GM19351 (cell line): ENCODE results near the gene PRADC1.
"Not testable (repeated sequence)": the region's sequence is repeated elsewhere in the genome, so short reads cannot be mapped to it uniquely, and the experiment has no call there.

Experiments used
- ATAC-seq: cut with Tn5 transposase; IDR thresholded peaks from one replicate; pipeline ENCODE4 v1.9.1; 2021; ENCODE audit warnings: mild to moderate bottlenecking, moderate library complexity; ENCODE audit not compliant: unreplicated experiment

PRADC1 gene

DNA sequence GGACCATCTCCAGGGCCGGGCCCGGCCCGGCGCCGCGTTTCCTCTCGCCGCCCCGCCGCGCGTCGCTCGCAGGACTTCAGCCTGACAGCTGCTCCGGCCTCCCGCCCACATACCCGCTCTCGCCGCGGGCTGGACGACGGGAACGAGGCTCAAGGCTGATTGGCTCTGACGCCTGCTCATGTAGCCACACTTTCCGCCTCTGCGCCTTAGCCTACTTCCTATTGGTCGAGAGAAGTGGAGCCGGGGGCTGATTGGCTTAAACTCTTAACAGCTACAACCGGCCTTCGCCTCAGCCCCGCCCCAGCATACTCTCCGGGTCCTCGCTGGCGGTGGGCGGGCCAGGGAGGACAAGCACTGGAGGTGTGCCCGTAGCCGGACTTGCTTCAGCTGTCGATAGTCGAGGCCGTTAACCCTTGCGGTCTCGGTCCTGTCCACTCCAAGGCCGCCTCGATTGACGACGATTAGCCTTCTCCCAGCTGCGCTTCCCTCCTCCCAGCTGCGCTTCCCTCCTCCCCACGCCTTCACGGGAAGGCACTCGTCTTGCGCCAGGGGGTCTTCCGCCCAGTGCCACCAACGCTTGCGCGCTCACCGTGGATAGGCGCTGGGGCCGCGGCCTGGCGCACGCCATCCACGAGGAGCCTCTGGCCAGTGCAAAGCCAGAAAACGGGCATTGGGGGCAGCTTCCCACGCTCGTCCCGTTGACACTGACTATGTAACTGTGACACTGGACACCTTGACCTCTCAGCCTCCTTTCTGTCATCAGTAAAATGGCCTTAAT, at the start of gene PRADC1:
Gene PRADC1 (minus strand): TSS at position 86 of the 778 bp plus-strand sequence. CDS start 79 bp downstream, at position 7.
- peak; percentile 88 for ATAC-seq

GRCh38 chr2:73281244-73281643, 48.2 kb upstream of the PRADC1 start:
- no peak for ATAC-seq

DNA sequence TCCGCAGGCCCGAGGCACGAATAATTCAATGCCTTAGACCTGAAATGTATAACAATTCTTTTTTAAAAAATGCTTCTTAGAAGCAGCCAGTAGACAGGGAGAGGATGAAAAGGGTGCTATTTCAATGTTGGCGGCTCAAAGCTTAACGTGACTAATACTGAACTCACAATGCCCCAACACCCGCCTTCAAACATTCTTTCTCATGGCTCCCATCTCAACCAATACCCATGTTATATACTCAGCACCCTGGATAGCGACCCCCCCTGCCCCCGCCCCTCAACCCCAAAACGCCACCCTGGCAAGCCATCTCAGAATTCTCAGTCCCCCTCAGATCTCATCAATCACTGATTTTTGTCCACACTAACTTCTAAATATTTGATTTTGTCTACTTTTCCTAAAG, 46.8 kb upstream of the PRADC1 start:
- ATAC-seq = no peak

DNA sequence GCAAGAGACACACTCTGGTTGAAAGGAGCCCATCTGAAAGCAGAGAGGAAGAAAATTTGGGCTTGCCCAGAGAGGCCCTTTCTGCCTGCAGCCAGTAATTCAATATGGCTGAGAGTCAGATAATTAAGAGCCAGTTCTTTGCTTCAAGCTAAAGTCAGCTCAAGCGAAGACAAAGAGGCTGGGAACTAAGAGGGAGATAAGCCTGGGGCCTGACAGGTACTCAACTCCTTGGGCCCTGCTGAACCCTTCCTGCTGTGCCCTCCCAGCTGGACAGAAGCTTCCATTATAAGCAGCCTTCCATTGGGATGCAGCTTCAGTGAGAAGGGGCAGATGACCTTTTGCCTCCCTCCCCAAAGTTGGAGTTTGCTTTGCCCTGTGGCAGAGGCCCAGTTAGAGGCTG, 39.2 kb upstream of the PRADC1 start:
- ATAC-seq = no peak

DNA sequence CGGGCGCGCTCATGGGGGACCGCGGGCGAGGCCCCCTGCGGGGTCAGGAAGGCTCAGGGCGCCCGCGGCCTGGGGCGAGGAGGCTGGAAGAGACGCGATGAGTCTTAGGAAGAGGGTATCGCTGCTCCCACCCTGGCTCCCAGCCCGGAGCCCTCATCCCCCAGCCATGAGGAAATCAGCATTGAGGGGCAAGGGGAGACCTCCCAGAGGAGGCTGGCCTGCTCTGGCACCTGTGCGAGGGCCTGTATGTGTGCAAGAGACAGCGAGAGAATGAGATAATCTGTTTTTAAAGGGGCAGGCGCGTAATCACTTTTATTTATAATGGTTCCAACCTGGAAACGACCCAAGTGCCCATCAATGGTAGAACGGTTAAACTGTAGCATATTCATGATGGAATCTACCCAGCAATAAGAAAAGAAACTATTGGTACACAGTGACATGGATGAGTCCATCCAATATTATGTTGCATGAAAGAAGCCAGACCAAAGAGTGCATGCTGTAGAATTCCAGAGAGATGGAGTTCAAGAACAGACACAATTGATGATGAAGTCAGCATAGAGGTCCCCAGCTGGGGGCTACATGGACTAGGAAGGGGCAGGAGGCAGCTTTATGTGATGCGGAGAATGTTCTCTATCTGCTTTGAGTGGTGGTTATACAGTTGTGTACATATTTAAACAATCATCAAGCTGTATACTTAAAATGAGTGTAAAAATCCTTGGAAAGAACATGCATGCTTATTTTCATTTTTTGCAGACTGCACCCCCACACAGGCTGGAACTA, 36.8 kb upstream of the PRADC1 start:
- ATAC-seq = peak; percentile 29

DNA sequence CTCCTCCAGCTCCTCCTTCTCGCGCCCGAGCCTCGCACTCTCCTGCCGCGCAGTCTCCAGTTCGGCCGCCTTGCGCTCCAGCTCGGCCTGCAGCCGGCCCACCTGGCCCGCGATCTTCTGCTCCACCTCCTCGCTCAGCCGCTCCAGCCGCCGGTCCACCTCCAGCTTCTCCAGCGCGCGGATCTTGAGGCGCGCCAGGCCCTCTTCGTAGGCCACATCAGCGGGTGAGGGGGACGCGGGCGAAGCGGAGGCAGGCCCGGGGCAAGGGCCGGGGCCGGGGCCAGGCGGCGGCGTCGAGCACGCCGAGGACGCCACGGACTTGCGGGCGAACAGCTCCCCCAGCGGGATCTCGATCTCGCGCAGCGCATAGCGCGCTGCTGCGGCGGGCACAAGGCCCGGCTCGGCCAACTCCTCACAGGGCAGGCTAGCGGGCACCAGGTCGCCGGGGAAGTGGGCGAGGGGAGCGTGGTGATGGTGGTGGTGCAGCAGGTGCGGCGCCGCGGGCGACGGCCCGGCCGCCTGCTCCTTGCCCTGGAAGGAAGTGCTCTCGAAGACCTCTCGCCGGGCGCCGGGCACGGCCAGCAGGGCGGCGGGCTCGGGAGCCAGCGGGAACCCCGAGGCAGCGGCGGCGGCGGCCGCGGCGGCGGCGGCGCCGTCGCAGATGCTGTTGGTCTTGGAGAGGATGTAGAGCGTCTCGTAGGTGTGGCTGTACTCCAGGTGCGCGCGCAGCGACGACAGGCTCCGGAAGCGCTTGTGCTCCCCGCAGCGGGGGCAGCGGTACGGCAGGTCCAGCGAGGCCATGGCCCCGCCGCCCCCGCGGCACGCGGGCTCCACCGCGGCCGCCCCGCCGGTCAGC, 36.0 kb upstream of the PRADC1 start:
- ATAC-seq = peak; percentile 88

DNA sequence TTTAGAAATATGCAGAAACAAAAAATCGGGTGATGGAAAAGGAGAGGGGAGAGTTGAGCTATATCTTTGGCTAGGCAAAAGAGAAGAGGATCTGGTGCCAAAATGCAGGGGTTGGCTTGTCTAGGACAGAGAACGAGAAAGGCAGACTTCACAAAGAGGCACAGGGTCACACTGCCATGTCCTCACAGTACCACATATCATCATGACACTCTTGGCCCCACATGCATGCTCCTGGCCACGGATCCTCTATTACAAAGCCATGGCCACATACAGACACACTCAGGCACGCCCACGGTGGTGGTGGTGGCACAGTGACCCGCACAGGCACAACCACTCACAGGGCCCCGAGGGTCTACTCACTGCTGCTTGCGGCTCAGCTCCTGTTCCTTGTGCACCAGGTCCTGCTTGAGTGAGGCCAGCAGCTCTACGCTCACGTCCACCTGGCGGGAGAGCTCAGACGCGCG, 35.4 kb upstream of the PRADC1 start:
- no peak for ATAC-seq

DNA sequence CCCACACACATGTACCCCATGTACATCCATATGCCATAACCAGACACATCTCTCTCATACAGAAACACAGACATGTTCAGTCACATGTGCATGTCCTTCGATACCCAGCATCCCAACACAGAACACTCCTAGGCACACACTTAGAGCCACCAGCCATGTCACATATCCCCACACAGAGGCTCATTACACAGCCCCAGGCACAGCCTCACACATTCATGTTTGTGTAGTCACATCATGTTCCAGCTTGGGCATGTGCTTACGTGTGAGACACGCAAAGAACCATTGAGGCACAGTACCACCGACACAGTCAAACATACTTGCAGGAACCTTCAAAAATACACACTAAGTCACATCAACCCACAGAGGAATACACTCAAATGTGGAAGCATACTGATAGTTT, 34.0 kb upstream of the PRADC1 start:
- no peak for ATAC-seq

DNA sequence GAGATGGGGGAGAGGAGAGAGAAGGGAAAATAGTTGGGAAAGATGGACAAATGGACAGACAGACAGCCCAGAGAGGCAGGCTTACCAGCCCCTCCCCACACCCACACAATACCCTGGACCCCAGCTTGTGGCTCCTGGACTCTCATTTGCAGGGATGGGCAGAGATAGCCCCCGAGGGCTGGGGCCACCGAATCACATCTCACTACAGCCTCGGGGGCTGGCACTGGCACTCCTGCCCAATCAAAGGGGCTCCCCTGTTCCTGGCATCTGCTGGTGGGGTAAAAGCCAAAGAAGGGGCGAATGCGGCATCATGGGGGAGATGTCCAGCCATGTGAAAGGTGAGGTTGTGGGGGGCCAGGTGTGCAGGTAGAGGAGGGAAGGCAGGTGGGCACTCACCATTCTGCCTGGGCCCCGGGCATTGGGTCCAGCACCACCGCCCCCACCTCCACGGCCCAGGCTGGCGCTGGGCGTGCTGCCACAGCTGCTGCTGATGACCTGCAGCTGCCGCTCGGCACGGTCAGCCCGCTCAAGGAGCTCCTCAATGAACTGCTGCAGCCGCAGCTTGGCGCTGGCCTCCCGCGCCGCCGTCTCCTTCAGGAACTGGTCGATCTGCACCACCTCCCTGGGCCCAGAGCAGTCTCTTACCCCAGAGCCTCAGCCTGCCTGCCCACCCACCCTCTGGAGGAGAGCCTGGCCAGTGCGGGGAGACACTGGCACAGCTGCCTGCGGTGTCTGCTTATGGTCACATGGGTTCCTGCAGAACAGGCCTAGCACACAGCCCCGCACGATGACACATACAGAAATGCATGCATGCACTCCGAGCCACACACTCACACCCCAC, 33.2 kb upstream of the PRADC1 start:
- no peak for ATAC-seq

DNA sequence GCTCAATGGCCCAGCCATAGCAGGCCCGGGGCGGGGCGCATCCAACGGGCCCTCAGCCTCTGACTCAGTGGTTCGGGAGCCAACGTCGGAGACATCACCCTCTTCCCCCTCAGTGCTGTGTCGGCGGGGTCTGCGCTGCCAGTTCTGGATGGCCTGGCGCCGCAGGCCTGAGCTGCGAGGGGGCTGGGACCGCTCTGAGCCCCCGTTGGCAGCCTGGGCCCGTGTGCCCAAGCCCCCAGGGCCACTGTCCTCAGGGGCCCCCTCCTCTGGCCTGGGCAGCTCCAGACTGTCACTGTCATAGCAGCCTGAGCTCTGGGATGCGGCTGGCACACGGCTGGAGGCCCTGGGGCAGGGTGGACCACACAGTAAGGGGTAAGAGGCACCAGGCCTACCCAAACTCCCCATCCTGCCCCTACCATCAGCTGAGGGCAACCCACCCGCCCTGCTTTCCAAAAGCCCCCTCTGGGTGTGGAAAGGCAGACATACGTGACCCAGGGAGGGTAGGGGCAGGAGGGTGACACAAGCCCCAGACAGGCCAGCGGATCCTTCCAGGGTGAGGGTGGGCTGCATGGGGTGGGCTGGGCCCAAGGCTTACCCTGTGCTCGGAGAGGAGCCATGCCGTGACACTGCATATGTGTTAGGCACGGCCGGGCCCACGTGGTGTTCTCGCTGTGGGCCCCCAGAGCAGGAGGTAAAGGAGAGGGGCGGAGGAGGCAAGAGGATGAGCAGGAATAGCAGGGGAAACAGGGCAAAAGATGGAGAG, 32.4 kb upstream of the PRADC1 start:
- ATAC-seq = no peak

GRCh38 chr2:73264783-73265182, 31.7 kb upstream of the PRADC1 start:
- ATAC-seq = no peak

DNA sequence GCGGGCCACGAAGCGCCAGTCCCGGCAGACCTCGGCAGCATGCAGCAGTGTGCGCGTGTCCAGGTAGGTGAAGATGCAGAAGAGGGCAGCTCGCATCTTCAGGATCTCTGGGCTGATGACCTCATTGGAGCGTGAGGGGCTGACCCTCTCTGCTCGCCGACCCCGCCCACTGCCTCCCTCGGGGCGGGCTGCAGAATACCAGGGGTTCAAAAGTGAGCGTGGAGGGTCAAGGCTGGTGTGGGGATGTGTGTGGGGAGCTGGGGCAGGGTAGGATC, 31.2 kb upstream of the PRADC1 start:
- ATAC-seq = no peak

DNA sequence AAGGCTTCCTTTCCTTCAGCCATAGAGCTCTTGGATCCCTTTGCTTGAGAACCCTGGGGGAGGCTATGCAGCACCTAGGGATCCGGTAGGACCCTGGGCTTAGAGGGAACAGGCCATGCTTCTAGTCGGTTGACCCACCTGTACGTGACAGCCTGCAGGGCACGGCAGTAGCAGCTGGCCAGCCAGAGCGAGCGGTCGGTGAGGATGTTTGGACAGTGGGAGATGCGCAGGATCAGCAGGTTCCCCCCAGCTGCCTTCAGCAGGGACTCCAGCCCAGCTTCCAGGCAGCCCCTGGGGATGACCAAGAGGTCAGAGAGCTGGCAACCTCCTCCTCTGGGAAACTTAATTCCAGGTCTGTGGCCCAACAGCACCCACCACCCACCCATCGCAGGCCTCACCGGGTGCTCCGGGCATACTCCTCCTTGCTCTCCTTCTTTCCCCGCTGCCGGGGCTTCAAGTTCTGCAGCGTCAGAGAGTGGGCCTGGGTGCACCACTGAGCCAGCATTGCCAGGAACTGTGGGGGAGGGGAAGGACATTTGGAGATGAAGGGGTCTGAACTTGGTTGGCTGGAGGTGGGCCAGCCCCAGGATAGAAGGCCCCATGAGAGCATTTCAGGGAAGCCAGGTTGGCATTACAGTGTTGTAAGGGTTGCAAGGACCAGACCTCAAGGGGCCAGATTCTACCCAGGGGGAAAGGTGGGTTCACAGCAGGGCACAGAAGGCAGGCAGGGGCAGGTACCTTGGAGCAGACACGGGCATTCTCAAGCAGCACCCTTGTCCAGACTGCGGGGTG, 30.7 kb upstream of the PRADC1 start:
- no peak for ATAC-seq

GRCh38 chr2:73262691-73263429, 29.8 kb upstream of the PRADC1 start:
- not testable (repeated sequence) for ATAC-seq

DNA sequence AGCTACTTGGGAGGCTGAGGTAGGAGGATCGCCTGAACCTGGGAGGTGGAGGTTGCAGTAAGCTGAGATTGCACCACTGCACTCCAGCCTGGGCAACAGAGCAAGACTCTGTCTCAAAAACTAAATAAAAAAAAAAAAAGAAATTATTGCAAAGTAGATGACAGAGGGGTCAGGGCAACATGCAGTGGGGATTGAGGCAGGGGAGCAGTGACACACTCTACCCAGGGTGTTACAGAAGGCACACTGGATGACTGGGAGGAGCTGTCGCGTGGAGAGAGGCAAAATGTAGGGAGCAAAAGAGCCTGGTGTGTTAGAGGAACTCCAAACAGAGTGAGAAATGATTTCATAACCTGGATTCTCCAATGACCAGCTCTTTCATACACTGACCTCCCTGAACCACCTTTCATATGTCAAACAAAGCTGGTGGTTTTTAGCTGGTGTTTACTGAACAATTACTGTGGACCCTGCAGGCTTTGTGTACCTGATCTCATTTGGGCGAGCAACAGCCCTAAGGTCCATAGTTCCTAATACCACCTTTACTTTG, 29.1 kb upstream of the PRADC1 start:
- no peak for ATAC-seq

DNA sequence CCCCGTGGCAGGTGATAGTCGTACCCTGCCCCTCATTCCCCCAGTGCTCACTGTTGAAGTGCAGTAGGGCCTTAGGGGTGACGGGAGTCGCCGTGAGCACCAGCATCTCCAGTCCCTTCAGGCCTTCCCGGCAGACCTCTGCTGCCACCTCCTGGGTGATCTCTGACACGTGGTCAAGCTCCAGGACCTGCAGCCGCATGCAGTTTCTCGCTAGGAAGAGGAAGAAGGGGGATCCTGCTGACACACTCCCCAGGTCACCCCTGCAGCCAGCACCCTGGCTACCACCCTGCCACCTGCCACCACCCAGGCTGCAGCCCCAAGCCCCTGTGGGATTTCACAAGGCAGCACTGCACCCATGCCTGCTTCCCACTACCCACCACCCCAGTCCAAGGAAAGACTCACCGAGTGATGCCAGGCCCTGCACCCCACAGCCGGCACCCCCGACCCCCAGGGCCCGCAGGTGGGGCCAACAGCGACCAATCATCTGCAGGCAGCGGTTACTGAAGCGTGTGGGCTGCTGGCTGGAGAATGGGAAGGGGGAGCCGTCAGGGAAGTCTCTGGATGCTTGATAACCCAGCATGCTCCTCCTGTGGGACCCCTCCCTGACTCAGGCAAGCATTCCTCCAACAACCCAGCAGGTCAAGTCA, 27.4 kb upstream of the PRADC1 start:
- ATAC-seq = no peak

GRCh38 chr2:73259704-73260337, 26.8 kb upstream of the PRADC1 start:
- no peak for ATAC-seq
